ENCODE data around the gene PDGFRB. TPM values are rescaled to one million over a fixed set of nuclear protein-coding genes. Genes with fewer than 3 reads are reported as not detected.

The PDGFRB gene
- total RNA-seq (ENCODE audit: insufficient read depth, low replicate concordance) = 223 TPM

DNA sequence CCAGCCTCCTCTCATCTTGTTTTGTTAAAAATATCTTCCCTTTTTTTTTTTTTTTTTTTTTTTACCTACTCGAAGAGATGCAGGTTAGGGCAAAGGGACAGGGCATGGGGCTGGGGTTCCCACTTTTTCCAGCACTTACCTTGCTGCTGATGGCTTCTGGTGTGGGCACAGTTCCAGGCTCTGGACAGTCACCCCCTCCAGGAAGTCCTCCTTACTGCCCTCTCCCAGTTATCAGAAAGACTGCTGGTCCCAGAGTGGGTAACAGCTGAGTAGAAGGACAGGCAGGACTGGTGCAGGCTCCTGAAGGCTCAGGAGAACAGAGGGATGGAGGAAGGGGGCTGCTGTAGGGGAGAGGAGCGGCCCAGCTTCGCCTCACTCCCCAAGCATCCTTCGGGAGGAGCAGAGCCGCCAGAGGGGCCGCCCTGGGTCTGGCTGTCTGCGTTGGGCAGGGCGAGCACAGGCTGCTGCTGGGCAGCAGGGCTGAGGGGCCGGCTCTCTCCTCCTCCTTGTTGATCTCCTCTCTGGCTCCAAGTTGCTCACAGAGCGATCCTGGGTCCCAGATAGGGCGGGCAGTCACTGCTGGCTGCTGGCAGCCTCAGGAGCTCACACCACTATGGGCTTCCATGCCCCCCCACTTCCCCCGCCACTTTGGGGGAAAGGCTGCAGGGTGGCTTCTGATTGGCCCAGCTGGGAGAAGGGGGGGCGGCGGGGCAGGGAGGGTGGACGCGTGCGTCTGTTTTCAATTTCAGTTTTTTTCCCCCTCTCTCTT is at the start of gene PDGFRB:
PDGFRB (minus strand) TSS at position 588 of the 769 bp plus-strand sequence. CDS start 18,798 bp downstream, outside the sequence.
- peak; percentile 98 for DNase-seq (ENCODE audit: low spot score)

DNA sequence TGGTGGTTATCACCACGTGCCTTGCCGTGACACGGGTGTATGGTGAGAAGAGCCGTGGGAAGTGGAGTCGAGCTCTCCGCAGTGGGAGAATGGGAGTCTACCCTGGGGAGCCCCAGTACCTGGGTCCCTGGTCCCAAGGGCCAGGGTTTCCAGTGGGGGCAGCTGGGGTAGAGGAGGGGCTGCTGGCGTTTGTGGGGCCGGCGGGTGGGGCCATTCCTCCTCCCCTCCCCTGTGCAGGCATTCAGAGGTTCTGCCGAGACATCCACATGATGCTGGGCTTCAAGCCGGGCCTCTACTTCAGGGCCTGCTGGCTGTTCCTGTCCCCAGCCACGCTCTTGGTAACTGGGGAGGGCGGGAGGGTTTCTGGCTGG is 48.9 kb upstream of the PDGFRB start:
- DNase-seq (ENCODE audit: low spot score) = no peak

DNA sequence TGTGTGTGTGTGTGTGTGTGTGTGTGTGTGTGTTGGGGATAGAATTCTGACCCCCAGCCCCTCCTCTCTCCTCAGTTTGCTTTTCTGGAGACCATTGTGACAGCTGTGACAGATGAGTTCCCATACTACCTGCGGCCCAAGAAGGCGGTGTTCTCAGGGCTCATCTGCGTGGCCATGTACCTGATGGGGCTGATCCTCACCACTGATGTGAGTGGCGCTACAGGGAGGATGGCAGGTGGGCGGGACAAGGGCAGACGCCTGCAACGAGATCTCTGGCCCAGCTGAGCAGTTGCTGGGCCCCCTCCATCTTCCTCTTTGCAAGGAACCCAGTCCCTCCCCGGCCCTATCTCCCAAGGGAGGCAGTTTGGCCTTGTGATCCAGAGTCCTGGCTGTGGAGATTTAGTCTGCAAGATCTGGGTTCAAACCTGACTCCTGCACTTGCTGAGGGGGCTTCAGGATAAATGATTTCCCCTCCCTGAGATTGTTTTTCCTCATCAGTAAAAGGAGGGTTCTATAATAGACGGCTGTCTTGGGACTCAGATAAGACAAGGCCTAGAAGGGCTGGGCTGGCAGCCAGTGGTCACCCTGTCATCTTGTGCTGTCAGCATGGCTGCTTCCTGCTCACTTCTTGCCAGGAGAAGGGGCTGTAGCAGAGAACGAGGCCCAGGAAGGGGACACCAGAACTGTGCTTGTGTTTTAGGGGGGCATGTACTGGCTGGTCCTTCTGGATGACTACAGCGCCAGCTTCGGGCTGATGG is 48.4 kb upstream of the PDGFRB start:
- DNase-seq (ENCODE audit: low spot score) = no peak

DNA sequence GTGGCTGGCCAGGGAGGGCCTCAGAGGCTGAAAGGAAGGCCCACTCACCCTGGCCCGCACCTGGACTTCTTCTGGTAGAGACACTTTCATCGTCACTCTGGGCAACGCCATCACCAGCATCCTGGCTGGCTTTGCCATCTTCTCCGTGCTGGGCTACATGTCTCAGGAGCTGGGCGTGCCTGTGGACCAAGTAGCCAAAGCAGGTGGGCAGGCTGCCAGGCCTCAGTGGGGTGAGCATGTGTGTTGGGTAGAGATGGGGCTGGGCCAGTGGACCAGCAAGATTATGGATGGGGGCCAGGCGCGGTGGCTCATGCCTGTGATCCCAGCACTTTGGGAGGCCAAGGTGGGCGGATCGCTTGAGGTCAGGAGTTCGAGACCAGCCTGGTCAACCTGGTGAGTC is 46.9 kb upstream of the PDGFRB start:
- DNase-seq (ENCODE audit: low spot score) = no peak

DNA sequence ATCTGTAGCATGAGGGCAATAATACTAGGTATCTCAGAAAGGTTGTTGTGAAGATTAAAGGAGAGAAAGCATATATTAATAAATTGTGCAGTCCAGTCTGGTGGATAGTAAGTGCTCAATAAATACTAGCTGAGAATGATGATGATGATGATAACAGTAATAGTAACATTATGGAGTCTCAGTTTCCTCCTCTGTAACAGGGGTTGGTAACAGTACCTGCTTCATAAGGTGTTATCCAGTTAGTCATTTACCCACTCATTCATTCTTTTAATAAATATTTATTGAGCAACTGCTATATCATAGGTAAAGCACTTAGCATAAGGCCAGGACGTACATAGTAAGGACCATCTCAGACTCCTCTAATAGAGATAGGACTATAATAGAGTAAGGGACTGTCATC is 41.8 kb upstream of the PDGFRB start:
- no peak for DNase-seq (ENCODE audit: low spot score)

DNA sequence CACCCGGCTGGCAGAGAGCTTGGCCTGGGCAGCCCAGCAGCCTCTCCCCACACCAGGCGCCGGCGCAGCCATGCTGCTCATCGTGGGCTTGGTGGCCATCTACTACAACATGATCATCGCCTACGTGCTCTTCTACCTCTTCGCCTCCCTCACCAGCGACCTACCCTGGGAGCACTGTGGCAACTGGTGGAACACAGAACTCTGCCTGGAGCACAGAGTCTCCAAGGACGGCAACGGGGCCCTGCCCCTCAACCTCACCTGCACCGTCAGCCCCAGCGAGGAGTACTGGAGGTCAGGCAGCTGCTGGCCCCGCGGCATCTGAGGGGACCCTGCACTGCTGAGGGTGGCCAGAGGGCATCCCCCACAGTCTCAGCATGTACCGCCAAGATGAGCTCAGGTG is 41.3 kb upstream of the PDGFRB start:
- DNase-seq (ENCODE audit: low spot score) = no peak

DNA sequence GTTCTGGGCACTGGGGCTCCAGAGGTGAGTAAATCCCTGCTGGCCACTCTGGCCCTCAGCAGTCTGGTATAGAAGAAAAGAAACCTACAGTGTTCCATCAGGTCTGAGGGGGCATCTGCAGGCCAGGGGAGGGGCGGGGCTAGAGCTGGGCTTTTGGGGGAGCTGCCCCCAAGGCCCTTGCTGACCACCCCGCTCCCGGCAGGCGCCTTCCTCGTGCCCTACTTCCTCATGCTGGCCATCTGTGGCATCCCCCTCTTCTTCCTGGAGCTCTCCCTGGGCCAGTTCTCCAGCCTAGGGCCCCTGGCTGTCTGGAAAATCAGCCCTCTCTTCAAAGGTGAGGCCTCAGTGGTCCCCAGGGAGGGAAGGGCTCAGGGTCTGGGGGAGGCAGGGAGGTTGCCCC is 40.9 kb upstream of the PDGFRB start:
- DNase-seq (ENCODE audit: low spot score) = no peak

DNA sequence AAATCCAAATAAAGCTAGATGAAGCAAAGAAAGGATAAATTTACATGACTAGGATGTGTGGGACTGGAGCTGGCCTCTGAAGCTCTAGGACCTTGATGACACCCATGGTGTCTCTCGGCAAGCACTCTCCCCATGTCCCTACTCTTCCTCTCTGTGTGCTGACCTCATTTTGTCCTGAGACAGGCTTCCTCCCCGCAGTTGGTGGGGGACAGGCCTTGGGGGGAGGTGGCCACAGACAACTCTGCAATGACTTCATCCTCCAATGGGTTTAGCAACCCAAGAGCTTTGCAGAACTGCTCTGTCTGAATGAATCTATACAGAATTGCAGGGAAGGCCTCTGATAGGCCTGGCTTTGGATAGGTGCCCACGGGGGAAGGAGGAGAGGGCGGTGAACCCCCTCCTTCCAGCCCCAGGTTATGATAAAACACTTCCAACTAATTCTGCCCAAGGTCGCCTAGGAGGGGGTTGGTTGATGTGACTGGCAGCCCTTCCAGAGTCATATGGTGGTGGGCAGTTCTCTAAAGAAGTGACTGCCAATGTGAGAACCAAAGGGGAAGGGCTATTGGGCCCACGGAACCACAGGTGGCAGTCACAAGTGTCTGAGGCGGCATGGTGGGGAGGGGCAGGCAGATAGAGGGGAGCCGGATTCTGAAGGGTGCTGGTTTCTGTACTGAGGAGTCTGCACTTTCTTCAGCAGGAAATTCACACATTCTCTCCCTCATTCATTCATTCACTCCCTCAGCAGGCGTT is 40.3 kb upstream of the PDGFRB start:
- no peak for DNase-seq (ENCODE audit: low spot score)

DNA sequence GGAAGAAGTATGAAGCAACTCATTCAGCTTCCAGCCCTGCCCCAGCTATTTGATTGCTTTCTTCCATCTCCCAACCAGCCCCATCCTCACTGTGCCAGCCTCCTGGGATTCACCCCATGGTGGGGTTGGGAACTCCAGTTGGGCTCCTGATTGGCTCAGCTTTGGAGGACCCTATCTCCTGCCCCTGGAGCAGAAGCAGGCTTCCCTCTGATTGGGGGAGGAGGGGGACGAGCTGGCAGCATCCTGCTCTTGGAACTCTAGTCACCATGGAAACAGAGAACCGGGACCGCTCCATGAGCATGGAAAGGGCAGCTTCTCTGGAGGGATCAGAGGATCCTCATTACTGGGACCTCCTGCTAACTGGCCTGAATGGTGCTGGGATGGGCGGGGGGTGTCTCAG is 36.8 kb upstream of the PDGFRB start:
- no peak for DNase-seq (ENCODE audit: low spot score)

DNA sequence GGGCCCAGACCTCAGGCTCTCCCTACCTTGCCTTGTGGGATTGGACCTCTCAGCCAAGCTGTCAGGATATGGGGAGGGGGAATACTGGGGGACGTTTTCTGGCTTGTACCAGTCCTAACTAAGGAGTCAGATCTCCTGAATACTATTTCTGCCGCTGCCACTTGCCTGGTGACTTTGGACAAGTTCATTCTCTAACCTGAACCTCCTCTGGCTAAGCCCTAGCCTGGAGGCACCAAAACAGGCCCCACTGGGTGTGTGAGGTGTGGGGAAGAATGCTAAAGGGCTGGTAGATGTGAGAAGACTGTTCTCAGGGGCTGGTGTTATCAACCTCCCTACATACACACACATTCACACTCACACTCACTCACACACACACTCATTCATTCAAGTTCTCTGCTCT is 35.3 kb upstream of the PDGFRB start:
- no peak for DNase-seq (ENCODE audit: low spot score)

DNA sequence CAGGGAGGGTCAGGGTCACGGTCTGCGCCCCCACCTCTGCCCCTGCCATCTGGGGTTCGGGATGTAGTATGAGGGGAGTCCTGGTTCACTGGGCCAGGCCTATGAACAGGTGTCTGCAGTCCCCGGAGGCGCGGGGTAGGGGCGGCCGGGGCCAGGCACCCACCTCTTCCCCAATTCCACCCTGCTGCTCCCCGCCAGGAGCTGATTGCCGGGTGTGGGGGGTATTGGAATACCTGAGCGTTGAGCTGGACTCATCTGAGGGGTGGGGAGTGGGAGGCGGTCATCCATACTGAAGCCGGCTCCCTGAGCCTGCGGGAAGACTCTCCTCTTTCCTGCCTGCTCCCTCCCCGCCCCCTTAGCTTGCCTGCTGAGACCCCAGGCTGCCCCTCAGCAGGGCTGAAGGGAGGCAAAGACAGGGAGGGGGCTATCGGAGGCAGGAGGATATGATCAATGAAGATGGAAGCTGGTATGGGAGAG is 34.9 kb upstream of the PDGFRB start:
- DNase-seq (ENCODE audit: low spot score) = no peak

DNA sequence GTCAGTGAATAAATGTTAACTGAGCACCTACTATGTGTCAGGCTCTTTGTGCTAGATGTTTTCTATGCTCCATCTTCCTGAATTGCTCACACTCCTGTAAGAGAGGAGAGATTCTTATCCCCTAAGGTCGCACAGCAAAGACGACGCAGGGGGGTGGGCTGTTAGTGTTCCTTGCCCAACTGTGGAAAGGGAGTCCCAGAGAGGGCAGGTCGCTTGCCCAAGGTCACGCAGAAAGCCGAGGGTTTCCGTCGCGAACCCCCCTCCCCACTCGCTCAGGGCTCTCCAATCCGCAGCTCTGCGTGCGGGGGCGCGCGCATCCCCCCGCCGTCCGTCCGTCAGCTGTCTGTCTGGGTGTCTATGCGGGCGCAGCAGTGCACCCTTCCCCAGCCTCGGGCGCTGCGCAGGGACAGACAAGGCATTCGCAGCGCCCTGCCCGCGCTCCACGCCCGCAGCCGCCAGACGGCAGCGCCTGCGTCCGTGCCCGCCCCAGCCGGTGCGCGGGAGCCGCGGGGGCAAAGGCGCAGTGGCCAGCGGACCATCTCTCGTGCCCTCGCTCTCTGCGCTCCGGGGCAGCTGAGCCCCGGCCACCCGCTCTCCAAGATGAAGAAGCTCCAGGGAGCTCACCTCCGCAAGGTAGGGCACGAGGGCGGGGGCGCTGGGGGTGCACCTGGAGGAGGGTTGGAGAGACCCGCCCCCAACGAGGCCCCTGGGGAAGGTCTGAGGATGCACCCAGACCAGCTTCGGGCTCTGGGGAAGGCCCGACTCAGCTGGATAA is 34.3 kb upstream of the PDGFRB start, which contains the start of gene SLC6A7:
SLC6A7 (plus strand) TSS at position 335 of the 775 bp plus-strand sequence; CDS start at position 601, 266 bp downstream.
- no peak for DNase-seq (ENCODE audit: low spot score)

DNA sequence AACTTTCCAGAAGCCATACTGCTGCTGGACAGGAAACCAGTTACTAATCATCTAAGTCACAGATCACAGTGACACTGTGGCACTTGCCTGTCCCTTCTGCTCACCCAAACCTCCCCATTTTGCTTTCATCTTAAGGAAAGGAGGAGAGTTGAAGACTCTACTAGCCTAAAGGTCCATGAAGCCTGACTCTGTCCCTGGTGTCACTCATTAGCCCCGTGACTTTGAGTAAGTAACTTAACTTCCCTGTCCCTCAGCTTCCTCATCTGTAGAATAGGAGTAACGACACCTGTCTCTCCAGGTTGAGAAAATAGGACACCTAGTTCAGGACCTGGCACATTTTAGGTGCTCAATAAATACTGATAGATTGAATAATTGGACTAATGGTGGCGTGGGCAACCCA is 33.7 kb upstream of the PDGFRB start:
- DNase-seq (ENCODE audit: low spot score) = no peak

DNA sequence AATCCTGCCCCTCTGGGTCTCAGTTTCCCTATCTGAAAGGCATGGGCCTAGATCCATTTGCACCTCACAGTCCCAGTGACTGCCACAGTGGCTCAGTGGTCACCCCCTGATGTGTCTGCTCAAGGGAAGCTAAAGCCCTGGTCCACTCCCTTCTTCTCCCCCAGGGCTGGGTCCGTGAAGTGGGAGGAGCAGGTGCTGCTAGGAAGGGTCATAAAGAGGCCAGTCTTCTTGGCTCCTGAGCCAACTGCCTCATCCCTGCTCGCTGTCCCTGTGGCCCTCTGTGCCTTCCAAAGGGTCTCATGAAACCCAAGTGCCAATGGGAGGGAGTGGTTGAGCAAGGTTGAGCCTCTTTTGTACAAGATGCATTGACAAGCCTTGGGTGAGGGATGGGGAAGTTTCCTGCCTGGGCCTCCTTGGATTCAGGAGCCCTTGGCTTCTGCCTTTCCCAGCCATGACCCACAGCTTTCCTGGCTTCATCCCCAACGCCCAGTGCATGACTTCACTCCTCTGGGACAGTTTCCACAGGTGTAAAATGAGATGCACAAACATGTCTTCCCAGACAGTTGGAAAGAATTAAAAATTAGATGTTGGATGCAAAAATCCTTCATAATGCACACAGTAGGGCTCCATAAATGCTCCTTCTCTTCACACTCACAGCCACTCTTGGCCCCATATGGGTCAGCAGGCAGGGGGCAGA is 32.6 kb upstream of the PDGFRB start:
- DNase-seq (ENCODE audit: low spot score) = no peak

DNA sequence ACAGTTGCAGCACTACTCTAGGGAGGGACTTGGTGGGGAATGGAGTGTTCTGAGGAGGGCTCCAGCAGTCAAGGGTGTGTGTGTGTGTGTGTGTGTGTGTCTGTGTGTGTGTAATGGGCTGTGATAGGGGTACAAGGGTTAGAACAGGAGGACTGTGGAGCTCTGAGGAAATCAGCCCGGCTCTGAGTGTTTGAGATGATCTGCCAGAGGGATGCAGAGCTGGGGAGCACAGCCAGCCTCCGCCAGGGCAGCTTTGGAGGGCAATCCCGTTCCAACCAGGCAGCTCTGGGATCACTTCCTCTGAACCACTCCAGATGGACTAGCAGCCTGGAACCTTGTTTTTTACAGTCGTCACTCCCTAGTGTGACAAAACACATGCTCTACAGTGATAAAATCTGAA is 31.3 kb upstream of the PDGFRB start:
- DNase-seq (ENCODE audit: low spot score) = no peak

DNA sequence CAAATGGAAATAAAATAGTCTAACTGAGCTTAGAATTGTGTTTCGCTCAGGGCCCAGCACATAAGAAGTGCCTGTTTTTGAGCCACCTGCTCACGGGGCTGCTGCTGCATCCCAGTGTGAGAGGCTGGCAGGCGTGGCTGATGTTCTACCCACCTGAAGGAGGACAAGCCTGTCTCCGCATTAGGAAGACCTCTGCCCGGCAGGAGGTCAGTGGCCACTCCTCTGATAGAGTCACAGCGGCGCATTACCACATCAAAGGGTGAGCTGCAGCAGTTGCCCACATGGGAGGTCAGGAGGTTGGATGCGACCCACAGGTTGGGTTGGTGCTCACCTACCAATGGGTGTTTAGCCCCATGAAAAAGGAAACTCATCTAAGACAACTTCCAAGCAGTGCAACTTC is 30.5 kb upstream of the PDGFRB start:
- DNase-seq (ENCODE audit: low spot score) = no peak

DNA sequence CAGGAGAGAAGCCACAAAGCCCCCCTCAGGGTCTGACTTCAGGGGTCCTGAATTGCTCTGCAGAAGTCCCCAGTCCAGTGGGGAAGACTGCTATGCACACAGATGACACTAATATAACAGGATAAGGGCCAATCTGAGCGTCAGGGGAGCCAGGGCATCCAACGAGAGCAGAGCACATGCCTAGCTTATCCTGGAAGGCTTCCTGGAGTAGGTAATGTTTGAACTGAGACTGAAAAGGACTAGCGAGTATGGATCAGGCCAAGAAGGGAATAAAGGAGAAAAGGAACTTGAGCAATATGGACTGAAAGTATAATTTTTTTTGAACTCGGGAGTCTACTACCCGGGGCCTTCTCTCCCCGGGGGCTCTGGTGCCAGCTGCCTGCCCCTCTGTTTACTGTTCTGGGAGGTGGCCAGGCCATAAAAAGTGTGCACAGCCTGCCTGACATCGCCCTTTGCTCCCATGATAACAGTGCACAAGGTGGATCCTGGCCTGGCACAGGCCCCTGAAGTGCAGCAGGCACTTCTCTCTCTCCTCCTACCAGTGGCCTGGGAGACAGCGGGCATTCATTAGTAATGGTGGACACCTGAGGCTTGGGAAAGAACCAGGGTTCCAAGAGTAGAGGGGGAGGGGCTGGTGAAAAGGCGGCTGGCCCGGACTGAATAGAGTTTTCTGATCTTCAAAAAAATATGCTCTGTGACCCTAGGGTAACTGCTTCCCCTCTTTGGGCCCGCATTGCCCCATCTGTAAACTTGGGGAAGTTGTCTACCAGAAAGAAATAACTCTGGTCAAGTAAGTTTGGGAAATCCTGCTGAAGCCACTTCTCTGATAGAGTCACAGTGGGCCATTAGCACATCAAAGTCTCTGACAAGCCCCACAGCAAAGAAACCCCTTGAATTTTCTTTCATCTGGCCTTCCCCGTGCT is 29.6 kb upstream of the PDGFRB start:
- DNase-seq (ENCODE audit: low spot score) = no peak

DNA sequence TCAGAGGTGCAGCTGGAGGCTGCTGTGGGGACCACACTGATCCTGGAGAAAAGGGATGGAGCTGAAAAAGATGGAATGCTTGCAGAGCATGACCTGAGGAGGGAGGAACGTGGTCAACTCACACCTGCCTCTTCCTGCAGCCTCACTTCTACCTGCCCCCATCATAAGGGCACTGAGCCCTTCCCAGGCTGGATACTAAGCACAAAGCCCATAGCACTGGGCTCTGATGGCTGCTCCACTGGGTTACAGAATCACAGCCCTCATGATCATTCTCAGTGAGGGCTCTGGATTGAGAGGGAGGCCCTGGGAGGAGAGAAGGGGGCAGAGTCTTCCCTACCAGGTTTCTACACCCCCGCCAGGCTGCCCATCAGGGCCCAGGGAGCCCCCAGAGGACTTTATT is 28.4 kb upstream of the PDGFRB start:
- no peak for DNase-seq (ENCODE audit: low spot score)

DNA sequence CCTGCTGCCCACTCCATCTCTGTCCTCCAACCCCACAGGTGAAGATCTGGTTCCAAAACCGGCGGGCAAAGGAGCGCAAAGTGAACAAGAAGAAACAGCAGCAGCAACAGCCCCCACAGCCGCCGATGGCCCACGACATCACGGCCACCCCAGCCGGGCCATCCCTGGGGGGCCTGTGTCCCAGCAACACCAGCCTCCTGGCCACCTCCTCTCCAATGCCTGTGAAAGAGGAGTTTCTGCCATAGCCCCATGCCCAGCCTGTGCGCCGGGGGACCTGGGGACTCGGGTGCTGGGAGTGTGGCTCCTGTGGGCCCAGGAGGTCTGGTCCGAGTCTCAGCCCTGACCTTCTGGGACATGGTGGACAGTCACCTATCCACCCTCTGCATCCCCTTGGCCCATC is 27.8 kb upstream of the PDGFRB start:
- DNase-seq (ENCODE audit: low spot score) = no peak

DNA sequence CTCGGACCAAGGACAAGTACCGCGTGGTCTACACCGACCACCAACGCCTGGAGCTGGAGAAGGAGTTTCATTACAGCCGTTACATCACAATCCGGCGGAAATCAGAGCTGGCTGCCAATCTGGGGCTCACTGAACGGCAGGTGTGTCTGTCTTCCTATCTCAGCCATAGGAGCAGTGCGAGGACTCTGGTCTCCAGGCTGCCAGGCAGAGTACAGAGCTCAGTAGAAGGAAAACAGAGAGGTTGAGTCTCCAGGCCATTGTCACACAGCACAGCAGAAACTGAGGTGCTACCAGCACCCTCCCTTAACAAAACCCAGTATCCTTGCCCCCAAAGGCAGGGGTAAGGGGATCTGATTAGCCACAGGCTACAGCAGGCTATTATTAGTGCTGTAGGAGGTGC is 27.1 kb upstream of the PDGFRB start:
- no peak for DNase-seq (ENCODE audit: low spot score)
